Measurements from ENCODE around the gene ARHGEF10L.

ARHGEF10L gene

GRCh38 chr1:17704176-17704575 lies 164.7 kb downstream of the ARHGEF10L start:
- TF ChIP-seq ZNF274 (IDR thresholded peaks at IDR 0.05; ENCODE audit: low read depth, low read length) = no peak
- H3K4me3 ChIP-seq (ENCODE audit: low read length) = no peak overlapping the region

- H3K4me3 ChIP-seq (ENCODE audit: low read length) = no peak overlapping the region
- TF ChIP-seq ZNF274 (IDR thresholded peaks at IDR 0.05; ENCODE audit: low read depth, low read length) = no peak
Measured at GRCh38 chr1:17706445-17706844, 166.9 kb downstream of the ARHGEF10L start.

GRCh38 chr1:17709981-17710380 lies 170.5 kb downstream of the ARHGEF10L start:
- TF ChIP-seq ZNF274 (IDR thresholded peaks at IDR 0.05; ENCODE audit: low read depth, low read length) = no peak
- H3K4me3 ChIP-seq (ENCODE audit: low read length) = no peak overlapping the region

GRCh38 chr1:17710889-17711576 lies 171.5 kb downstream of the ARHGEF10L start:
- no peak overlapping the region for H3K4me3 ChIP-seq (ENCODE audit: low read length)
- TF ChIP-seq ZNF274 (IDR thresholded peaks at IDR 0.05; ENCODE audit: low read depth, low read length) = no peak

GRCh38 chr1:17711577-17711910 lies 172.0 kb downstream of the ARHGEF10L start:
- H3K4me3 ChIP-seq (ENCODE audit: low read length) = no peak overlapping the region
- TF ChIP-seq ZNF274 (IDR thresholded peaks at IDR 0.05; ENCODE audit: low read depth, low read length) = no peak

GRCh38 chr1:17711941-17712340 lies 172.4 kb downstream of the ARHGEF10L start:
- no peak for TF ChIP-seq ZNF274 (IDR thresholded peaks at IDR 0.05; ENCODE audit: low read depth, low read length)

GRCh38 chr1:17713993-17714392 lies 174.5 kb downstream of the ARHGEF10L start:
- TF ChIP-seq ZNF274 (IDR thresholded peaks at IDR 0.05; ENCODE audit: low read depth, low read length) = no peak

More at GRCh38 chr1:17711941-17712340, 172.4 kb downstream of the ARHGEF10L start:
- H3K4me3 ChIP-seq (ENCODE audit: low read length) = no peak overlapping the region

GRCh38 chr1:17717594-17718535 lies 178.4 kb downstream of the ARHGEF10L start:
- H3K4me3 ChIP-seq (ENCODE audit: low read length) = no peak overlapping the region
- no peak for TF ChIP-seq ZNF274 (IDR thresholded peaks at IDR 0.05; ENCODE audit: low read depth, low read length)

More at GRCh38 chr1:17713993-17714392, 174.5 kb downstream of the ARHGEF10L start:
- H3K4me3 ChIP-seq (ENCODE audit: low read length) = no peak overlapping the region

- H3K4me3 ChIP-seq (ENCODE audit: low read length) = no peak overlapping the region
Measured at GRCh38 chr1:17719874-17720273, 180.4 kb downstream of the ARHGEF10L start.

GRCh38 chr1:17721444-17721843 lies 181.9 kb downstream of the ARHGEF10L start:
- H3K4me3 ChIP-seq (ENCODE audit: low read length) = no peak overlapping the region
- no peak for TF ChIP-seq ZNF274 (IDR thresholded peaks at IDR 0.05; ENCODE audit: low read depth, low read length)

More at GRCh38 chr1:17719874-17720273, 180.4 kb downstream of the ARHGEF10L start:
- no peak for TF ChIP-seq ZNF274 (IDR thresholded peaks at IDR 0.05; ENCODE audit: low read depth, low read length)

- TF ChIP-seq ZNF274 (IDR thresholded peaks at IDR 0.05; ENCODE audit: low read depth, low read length) = no peak
- no peak overlapping the region for H3K4me3 ChIP-seq (ENCODE audit: low read length)
Measured at GRCh38 chr1:17723684-17724083, 184.2 kb downstream of the ARHGEF10L start.

GRCh38 chr1:17724150-17724549 lies 184.7 kb downstream of the ARHGEF10L start:
- no peak overlapping the region for H3K4me3 ChIP-seq (ENCODE audit: low read length)
- TF ChIP-seq ZNF274 (IDR thresholded peaks at IDR 0.05; ENCODE audit: low read depth, low read length) = no peak

- no peak for TF ChIP-seq ZNF274 (IDR thresholded peaks at IDR 0.05; ENCODE audit: low read depth, low read length)
- H3K4me3 ChIP-seq (ENCODE audit: low read length) = no peak overlapping the region
Measured at GRCh38 chr1:17725084-17725719, 185.7 kb downstream of the ARHGEF10L start.

GRCh38 chr1:17725811-17726582 lies 186.5 kb downstream of the ARHGEF10L start:
- TF ChIP-seq ZNF274 (IDR thresholded peaks at IDR 0.05; ENCODE audit: low read depth, low read length) = no peak

More at GRCh38 chr1:17725811-17726582, 186.5 kb downstream of the ARHGEF10L start:
- H3K4me3 ChIP-seq (ENCODE audit: low read length) = no peak overlapping the region
